ENCODE results near the gene AOPEP.
A peak's percentile ranks its signal among the peaks of the same experiment; 100 is the strongest.

AOPEP gene

GRCh38 chr9:95086564-95086955, 360.1 kb downstream of the AOPEP start:
- no peak for DNase-seq

GRCh38 chr9:95087659-95088242, 361.3 kb downstream of the AOPEP start:
- no peak for DNase-seq

- DNase-seq = no peak
Measured at GRCh38 chr9:95088421-95089161, 362.1 kb downstream of the AOPEP start.

DNA sequence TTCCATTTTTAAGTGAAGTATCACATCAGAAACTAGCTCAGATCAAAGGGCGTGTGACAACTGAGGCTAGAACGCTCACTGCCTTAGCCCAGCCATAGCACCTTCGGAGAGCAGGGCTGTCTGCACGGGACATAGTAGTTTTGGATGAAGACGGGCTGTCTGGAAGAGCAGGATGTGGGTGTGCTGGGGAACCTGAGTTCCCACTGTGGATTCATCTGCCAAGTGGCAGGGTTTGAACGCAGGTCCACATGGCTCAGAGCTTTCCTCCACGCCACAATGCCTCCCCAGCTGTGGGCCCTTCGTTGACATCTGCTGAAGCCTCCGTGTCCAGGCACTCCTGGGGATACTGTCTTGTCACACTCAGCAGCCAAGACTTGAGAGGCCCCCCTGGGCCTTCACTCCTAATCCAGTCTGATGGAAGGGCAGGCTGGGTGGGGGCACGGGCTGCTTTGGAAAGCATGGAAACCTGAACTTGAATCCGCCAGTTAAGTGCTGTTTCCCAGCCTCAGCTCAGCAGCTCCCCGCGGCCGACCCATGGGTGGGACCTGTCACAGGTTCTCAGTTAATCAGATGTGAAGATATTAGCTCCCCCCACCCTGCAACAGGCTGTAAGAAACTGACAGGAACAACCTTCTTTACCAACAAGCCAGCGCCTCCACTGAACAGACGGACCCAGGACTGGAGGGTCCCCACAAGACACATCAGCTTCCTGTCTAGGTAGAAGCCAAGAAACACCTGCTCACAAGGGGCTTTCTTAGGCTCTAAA, 362.9 kb downstream of the AOPEP start:
- DNase-seq = no peak

DNA sequence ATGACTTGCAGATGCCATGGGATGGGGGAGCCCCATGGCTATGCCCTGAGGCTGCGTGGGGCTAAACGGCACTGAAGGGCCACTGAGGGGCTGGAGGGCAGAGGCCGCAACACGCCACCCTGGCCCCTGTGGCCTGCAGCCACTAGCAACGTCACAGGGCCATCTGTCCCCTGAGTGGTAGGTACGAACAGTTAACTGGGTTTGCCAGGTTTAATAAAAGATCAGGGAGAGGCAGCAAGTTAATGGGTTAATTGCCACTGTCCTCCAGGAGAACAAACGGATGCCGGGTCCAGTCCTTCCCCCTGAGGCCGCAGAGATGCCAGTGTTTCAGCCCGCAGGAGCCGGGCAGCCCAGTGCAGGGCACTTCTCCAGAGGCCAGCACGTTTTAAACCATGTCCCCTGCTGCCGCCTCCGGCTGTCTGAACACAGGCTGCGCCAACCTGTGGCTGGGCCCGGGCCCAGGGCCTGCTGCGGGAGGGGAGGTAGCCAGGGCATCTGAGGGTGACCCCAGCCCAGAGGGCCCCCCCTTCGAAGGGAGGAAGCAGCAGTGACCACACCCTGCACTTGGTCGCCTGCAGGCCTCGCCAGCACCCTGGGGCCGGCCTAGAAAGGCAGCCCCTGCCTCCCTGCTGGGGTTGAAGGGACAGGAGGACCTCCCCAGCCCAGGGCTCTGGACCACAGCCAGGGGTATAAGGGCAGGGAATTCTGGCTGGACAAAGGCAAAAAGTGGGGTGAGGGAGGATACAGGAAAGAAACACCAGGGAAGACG, 363.7 kb downstream of the AOPEP start:
- DNase-seq = no peak

GRCh38 chr9:95090871-95091577, 364.5 kb downstream of the AOPEP start:
- no peak for DNase-seq

GRCh38 chr9:95091601-95092261, 365.2 kb downstream of the AOPEP start:
- peak; percentile 68 for DNase-seq

DNA sequence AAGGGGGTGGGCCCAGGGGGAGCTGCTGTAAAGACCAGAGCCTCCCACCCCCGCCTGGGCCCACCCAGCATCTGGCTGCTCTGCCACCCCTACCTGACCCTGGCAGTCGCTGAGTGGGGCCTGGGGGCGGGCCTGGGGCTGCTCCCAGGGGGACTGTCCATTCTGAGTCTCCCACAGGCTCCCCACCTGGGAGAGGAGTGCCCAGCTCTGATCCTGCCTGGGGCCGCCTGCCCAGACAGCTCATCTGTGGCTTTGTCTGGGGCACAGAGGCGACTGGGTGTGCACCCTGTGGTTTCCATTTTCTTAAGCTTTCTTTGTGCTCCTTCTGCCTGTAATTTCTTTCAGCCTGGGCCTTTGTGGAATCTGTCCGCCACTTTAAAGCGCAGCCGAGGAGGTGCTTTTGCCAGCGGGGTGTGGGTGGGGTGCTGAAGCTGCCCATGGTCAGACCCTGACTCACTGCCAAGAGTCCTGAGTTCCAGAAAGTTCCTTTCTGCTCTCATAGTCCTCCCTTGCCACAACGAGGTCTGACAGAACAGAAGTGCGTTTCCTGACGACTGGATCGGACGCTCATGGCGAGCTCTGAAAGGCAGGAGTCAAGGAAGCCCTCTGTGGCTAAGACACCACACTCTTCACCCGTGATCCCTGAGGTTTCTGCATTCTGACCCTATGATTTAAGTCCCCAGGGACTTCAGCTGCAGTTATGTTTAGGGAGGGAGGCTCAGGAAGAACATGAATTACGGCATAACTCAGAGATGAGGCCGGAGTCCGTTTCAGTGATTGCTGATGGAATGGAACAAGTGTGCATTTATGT, 366.0 kb downstream of the AOPEP start:
- DNase-seq = peak; percentile 88

DNA sequence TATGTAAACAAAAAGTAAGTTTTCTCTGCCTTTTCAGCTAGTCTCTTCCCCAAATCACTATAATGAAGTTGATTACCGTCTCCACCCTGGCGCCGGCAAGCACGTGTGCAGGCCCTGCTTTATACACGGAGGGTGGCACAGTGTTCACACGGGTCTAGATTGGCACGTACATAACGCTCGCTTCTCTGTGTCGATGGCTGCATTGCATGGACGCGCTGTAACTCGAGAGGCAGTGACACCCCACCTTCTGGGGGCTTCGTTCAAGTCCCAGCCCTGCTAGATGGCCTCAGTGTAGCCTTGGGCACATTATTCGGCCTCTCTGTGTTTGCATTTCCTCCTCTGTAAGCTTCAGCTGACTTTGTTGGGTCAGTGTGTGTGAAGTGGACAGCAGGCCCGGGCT, 367.1 kb downstream of the AOPEP start:
- no peak for DNase-seq

GRCh38 chr9:95094002-95094401, 367.5 kb downstream of the AOPEP start:
- no peak for DNase-seq

DNA sequence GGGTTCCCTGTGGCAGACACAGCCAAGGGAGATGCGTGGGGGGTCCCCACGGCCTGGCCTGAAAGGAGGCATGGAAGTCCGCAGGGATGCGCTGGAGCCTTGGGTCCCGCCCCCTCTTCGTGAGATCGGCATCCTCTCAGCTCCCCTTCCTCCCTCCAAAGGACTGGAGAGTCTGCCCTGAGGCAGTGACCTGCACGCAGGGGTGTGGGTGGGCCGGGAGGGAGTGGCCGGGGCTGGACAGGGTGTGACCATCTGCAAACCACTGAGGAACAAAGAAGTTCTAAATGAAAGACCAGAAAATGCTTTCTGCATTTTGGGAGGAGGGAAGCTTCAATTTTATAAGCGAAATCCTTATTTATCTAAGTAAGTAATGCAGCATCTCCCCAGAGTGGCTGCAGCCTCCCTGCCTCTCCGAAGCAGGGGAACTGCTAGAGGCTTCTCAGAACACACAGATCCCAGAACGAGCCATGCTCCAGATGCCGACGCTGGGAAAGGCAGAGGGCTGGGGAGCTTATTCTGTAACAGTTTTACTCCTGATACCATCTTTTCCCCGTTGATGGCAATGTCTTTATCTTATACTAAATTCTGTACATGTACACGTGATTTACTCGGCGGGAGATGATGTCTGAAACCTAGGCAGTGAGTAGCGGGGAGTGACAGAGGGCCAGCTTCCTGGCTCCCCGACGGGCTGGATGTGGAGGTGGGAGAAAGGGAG, 369.3 kb downstream of the AOPEP start:
- DNase-seq = no peak

- DNase-seq = no peak
Measured at GRCh38 chr9:95096381-95096780, 369.9 kb downstream of the AOPEP start.

DNA sequence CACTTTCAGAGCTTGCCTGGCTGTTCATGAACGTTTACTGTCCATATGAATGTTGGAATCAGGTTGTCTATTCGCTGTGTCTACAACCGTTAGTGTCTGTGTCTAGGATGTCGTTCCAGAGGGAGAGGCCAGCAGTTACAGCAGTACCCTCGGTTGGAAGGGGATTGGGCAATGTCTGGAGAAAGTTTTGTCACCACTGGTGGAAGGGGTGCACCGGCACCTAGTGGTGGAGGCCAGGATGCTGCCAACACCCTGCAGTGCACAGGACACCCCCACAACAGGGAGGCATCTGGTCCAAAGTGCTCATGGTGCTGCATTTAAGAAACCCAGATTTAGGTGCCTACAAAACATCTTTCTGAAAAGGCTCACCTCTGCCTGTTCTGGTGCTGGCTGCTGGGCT, 370.3 kb downstream of the AOPEP start:
- no peak for DNase-seq

GRCh38 chr9:95097279-95097678, 370.8 kb downstream of the AOPEP start:
- DNase-seq = no peak

GRCh38 chr9:95098391-95098921, 372.0 kb downstream of the AOPEP start:
- no peak for DNase-seq

DNA sequence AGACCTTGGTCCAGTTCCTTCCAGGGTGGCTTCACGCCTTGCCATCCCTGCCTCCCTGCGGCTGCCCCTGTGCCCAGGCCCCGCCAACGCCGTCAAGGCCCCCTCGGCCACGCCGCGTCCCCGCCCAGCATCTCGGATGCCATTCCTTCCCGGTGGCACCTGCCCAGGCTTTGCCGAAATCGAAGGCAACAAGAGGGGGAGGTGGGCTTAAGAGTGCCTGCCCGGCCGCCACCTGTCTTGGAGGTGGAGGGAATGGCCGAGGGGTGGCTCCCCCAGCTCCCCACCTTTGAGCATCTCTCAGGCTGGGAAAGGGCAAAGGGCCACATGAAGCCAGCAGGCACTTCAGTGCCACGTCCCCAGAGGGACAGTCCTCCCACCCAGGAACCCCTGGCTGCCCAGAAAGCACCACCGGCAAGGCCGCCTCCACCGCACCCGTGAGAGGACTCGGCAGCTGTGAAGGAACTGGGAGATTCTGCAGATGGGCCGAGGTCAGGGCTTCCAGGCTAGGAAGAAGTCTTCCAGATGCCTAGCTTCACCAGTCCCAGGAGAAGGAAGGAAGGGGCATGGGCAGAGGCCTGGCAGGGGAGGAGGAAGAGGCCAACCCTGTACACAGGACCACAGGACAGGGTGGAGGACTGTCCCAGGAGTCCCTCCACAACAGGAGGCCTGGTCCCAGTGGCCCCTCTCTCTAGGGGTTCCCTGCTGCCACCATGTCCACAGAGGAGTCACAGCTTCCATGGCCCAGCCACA, 373.0 kb downstream of the AOPEP start:
- no peak for DNase-seq

- DNase-seq = peak; percentile 54
Measured at GRCh38 chr9:95100071-95100627, 373.6 kb downstream of the AOPEP start.

- DNase-seq = no peak
Measured at GRCh38 chr9:95101326-95101725, 374.8 kb downstream of the AOPEP start.

- no peak for DNase-seq
Measured at GRCh38 chr9:95102001-95102433, 375.5 kb downstream of the AOPEP start.
